Embryonic facial prominence (tissue), 1 donor: Measurements from ENCODE around the gene RPS6KA4.

Experiments
- DNase-seq: peaks from one replicate; pipeline ENCODE4 v3.0.0-alpha.2; 2016; ENCODE audit errors: extremely low spot score

RPS6KA4 gene

DNA sequence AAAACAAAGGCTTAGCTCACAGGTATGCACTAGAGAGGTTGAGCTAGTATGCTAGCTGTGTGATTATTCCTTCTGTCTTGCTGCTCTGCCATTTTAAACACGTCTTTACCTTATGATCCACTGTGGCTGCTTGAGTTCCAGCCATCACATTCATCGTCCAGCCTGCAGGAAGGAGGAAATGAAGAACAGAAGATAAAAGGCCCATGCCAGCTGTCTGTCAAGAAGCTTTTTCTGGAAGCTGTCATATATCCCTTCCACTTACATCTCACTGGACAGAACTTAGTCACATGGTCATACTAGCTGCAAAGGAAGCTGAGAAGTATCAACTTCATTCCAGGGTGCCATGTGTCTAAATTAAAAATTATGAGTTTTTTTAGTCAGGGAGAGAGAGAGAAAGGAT, 31.6 kb upstream of the RPS6KA4 start:
- DNase-seq, result no peak

DNA sequence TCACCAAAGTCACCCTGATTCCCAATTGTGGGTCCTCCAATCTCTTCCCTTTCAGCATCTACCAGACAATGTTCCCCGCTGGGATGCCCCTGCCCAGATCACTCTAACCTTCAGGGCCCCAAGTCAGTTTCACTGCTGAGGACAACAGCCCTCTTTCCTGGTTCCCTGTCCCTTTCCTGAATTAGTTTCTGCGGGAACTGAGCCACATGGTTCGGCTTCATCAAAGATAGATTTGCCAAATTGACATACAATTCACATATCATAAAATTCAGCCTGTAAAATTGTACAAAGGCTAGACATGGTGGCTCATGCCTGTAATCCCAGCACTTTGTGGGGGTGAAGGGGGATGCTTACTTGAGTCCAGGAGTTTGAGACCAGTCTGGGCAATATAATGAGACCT, 31.0 kb upstream of the RPS6KA4 start:
- no peak for DNase-seq

DNA sequence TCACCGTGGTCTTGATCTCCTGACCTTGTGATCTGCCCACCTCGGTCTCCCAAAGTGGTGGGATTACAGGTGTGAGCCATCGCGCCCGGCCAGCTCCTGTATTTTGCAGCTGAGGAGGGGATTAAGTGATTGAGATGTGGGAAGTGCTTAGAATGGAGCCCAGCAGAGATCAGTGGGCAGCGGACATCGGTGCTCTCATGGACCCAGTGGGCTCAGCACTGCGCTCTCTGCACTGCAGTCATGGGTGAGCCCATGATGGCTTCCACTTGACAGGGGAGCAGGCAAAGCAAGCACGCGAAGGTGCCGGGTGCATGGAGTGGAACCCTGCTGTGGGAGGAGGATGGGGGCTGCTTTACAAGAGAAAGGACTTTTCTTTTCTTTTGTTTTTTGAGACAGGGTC, 28.1 kb upstream of the RPS6KA4 start:
- no peak for DNase-seq

DNA sequence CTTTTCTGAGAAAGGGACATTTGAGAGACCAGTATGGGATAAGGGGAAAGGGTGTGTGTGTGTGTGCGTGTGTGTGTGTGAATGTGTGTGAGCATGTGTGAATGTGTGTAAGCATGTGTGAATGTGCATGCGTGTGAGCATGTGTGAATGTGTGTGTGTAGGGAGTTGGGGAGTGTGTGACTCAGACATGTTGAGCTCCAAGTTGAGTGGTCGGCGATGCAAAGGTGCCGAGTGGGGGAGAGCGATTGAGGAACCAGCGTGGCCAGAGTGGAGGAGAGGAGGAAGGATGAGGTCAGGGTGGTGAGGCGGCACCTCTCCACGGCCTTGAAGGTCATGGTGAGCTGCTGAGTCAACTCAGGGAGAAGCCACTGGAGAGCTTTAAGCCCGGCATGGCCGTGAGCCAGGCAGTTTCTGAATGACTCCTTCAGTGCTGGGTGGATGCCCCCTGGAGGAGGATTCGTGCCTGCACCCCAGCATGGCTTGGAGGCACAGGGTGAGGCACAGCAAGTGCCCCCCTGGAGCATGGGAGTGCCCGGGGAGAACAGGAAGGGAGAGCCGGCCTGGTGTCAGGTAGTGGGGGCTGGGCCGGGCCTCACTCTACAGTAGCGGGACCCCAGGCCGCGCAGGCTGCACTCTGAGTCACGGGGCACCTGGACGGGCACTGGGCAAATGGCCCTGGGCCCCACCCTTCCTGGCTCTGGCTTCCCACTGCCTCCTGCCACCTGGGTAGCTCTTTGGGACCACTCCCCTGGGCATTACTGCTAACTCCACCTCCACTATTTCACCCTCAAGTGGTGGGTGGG, 27.2 kb upstream of the RPS6KA4 start:
- DNase-seq, result no peak

- DNase-seq, result no peak
These were observed 25.4 kb upstream of the RPS6KA4 start for GRCh38 chr11:64333556-64333955.

- DNase-seq, result no peak
These were observed 23.9 kb upstream of the RPS6KA4 start for GRCh38 chr11:64334764-64335735.

DNA sequence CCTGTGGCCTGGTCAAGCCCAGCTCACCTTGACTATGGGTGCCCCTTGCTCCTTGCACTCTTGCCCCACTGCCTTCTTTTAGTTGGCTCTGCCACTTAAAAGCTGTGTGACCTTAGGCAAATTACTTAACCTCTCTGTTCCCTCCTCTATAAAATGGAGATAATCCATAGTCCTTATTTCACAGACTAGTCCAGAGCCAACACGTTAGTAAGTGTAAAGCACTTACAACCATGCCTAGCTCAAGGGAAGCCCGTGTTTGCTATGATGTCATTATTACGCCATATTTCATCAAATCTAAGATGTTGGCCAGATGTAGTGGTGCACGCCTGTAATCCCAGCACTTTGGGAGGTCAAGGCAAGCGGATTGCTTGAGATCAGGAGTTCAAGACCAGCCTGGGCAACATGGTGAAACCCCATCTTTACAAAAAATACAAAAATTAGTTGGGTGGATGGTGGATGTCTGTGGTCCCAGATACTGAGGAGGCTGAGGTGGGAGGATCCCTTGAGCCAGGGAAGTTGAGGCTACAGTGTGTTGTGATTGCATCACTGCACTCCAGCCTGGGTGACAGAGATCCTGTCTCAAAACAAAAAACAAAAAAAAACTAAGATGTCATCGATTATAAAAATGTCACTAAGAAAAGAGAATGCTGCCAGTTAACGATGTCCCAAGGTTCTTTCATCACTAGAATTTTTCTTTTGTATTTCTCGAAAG, 21.3 kb upstream of the RPS6KA4 start:
- no peak for DNase-seq

GRCh38 chr11:64338716-64339115, 20.2 kb upstream of the RPS6KA4 start:
- DNase-seq, result no peak

DNA sequence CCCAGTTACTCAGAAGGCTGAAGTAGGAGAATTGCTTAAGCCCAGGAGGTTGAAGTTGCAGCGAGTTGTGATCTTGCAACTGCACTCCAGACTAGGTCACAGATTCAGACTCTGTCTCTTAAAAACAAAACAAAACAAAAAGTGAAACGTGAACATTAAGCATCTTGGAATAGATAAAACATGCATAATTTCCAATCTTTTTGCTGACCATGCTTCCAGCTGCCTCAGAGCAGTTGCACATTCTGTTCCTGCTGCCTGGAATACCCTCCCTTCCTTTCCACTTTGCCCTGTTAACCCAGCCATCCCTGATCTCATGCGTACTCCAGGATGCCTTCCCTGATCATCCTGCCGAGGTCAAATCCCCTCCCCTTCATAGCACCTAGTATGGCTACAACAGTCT, 19.7 kb upstream of the RPS6KA4 start:
- no peak for DNase-seq

- no peak for DNase-seq
These were observed 19.1 kb upstream of the RPS6KA4 start, which contains the start of gene CCDC88B for GRCh38 chr11:64339754-64340408. Gene CCDC88B (plus strand): TSS chr11:64340204. CDS start chr11:64340267, 63 bp downstream.

- no peak for DNase-seq
These were observed 18.2 kb upstream of the RPS6KA4 start for GRCh38 chr11:64340671-64341335.

DNA sequence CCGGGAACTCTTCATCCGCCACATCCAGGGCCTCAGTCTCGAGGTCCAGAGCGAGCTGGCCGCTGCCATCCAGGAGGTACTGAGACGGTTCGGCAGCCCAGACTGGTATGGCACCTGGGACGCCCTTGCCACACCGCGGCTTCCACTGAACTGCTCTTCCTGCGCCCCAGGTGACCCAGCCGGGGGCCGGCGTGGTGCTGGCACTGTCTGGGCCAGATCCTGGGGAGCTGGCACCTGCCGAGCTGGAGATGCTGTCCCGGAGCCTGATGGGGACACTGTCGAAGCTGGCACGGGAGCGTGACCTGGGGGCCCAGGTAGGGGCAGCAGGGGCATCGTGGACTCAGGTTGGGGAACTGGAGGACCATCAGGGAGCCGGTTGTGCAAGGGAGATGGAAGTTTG, 17.5 kb upstream of the RPS6KA4 start:
- no peak for DNase-seq

DNA sequence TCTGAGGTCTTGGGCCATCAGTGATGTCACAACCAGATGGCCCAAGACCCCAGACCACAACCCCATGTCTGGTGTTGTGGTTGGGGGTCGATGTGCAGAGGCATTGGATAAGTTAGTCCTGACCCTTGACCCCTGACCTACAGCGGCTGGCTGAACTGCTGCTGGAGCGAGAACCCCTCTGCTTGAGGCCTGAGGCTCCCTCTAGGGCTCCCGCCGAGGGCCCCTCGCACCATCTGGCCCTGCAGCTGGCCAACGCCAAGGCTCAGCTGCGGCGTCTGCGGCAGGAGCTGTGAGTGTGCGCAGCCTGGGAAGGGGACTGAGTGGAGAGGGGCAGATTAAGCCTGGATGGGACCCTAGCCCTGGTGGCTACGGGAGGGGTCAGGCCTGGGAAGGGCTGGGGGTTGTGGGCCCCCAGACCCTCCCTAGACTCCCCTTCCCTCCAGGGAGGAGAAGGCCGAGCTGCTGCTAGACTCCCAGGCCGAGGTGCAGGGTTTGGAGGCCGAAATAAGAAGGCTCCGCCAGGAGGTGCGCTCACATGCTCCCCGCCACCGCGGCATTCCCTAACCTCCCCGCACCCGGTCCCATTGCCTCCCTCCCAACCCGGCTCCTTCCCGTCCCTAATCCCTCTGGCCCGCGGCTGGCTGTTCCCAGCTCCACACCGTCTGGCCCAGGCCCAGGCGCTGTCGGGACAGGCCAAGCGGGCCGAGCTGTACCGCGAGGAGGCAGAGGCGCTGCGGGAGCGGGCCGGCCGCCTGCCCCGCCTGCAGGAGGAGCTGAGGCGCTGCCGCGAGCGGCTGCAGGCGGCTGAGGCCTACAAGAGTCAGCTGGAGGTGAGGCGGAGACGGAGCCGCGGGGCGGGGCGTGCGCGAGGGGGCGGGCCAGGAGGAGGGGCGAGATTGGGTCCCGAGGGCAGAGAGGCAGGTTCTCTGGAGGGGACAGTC, 16.8 kb upstream of the RPS6KA4 start:
- peak; percentile 38 for DNase-seq

DNA sequence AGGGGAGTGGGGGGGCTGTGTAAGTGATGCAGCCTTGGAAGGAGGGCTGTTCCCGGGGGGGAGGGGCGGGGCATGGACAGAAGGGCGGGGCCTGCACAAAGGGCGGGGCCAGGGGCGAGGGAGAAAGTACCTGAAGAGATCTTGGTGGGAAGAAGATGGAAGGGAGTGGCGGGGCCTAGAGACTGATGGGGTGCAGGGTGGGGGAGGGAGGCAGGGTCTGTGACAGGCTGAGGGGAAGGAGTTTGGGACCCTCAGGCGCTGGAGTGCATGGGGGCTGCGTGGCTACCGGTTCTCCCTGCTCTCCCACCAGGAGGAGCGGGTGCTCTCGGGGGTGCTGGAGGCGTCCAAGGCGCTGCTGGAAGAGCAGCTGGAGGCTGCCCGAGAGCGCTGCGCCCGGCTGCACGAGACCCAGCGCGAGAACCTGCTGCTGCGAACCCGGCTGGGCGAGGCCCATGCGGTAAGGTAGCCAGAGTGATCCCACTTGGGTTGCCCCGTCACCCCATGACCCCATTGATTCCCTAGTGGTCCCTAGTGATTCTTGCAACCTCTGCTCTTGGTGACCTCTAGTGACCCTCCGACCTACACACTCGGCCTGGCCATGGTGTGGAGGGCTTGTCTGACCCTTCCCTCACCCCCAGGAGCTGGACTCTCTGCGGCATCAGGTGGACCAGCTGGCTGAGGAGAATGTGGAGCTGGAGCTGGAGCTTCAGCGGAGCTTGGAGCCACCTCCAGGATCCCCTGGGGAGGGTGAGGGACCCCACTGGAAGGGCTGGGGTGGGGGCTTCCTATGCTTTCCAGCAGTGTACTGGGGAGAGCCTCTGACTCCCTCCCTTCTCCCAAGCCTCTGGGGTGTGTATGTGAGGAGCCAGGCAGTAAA, 15.9 kb upstream of the RPS6KA4 start:
- no peak for DNase-seq

DNA sequence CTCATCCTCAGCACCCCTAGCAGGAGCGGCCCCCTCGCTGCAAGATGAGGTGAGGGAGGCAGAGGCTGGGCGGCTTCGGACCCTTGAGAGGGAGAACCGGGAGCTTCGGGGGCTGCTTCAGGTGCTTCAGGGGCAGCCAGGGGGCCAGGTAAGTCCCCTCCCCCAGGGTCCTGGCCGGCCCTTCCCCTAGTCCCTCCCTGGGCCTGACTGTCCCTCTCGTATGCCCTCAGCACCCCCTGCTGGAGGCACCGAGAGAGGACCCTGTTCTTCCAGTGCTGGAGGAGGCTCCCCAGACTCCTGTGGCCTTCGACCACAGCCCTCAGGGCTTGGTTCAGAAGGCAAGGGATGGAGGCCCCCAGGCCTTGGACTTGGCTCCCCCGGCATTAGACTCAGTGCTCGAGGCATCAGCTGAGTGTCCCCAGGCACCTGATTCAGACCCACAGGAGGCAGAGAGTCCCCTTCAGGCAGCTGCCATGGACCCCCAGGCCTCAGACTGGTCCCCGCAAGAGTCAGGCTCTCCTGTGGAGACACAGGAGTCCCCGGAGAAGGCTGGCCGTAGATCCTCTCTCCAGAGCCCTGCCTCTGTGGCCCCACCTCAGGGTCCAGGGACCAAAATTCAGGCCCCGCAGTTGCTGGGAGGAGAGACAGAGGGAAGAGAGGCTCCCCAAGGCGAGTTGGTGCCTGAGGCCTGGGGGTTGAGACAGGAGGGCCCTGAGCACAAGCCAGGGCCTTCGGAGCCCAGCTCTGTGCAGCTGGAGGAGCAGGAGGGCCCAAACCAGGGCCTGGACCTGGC, 15.0 kb upstream of the RPS6KA4 start:
- no peak for DNase-seq

DNA sequence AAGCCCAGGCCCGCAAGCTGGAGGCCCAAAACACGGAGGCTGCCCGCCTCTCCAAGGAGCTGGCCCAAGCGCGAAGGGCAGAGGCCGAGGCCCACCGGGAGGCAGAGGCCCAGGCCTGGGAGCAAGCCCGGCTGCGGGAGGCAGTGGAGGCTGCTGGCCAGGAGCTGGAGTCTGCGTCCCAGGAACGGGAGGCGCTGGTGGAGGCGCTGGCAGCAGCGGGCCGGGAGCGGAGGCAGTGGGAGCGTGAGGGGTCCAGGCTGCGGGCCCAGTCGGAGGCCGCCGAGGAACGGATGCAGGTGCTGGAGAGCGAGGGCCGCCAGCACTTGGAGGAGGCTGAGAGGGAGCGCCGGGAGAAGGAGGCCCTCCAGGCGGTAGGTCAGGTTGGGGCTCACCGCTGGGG, 14.2 kb upstream of the RPS6KA4 start:
- DNase-seq, result no peak

DNA sequence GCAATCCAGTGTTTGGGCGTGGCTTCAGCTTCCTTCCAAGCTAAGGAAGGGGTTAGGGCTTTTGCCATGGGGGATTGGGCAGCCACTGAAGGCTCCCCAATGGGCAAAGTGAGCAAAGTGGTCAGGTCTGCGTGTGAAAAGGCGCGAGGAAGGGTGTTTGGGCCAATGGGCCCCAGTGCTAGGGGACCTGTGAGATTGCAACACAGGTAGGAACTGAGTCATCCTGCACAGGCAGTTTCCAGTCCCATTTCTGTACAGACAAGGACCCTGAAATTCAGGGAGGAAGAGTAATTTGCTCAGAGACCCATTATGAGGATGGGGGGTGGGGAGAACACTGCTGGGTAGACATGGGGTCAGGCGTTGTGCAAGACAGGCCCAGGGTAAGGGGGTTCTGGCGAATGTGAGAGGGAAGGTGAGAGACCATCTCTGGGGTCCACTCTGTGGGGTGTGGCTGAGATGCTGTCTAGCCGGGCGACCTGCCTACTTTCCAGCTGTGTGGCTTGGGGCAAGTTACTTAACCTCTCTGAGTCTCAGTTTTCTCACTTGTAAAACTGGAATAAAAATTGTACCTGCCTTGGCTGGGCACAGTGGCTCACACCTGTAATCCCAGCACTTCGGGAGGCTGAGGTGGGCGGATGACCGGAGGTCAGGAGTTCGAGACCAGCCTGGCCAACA, 11.6 kb upstream of the RPS6KA4 start:
- no peak for DNase-seq
